Fibroblast of mammary gland (primary cell): ENCODE data around the gene SNTG2.

Experiments
- DNase-seq: peaks from one replicate; pipeline ENCODE4 v3.0.0-alpha.2; 2010; ENCODE audit warnings: low read depth
- H3K4me3 ChIP-seq: 2 replicates; pipeline ENCODE4 v1.5.1; 2011; ENCODE audit warnings: low read depth, mild to moderate bottlenecking, low read length, moderate library complexity; ENCODE audit not compliant: control insufficient read depth
- TF ChIP-seq, protein P1 (sequence below): conservative IDR thresholded peaks from 2 replicates; pipeline ENCODE4 v1.5.1; 2011; ENCODE audit warnings: low read depth, low read length, inconsistent platforms; ENCODE audit not compliant: control insufficient read depth, insufficient read depth

The SNTG2 gene

DNA sequence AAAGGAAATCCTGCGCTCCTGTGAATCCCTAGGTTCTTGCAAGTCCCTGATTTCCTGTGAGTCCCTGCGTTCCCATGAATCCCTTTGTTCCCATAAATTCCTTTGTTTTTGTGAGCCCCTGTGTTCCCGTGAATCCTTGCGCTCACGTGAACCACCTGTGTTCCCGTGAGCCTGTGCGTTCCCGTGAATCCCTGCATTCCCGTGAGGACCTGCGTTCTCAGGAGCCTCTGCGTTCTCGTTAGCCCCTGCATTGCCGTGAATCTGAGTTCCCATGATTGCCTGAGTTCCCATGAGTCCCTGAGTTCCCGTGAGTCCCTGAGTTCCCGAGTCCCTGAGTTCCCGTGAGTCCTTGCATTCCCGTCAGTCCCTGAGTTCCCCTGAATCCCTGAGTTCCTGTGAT is 71.5 kb downstream of the SNTG2 start:
- TF ChIP-seq, protein P1, sequence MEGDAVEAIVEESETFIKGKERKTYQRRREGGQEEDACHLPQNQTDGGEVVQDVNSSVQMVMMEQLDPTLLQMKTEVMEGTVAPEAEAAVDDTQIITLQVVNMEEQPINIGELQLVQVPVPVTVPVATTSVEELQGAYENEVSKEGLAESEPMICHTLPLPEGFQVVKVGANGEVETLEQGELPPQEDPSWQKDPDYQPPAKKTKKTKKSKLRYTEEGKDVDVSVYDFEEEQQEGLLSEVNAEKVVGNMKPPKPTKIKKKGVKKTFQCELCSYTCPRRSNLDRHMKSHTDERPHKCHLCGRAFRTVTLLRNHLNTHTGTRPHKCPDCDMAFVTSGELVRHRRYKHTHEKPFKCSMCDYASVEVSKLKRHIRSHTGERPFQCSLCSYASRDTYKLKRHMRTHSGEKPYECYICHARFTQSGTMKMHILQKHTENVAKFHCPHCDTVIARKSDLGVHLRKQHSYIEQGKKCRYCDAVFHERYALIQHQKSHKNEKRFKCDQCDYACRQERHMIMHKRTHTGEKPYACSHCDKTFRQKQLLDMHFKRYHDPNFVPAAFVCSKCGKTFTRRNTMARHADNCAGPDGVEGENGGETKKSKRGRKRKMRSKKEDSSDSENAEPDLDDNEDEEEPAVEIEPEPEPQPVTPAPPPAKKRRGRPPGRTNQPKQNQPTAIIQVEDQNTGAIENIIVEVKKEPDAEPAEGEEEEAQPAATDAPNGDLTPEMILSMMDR, result no peak
- H3K4me3 ChIP-seq, result no peak overlapping the region
- DNase-seq, result no peak

DNA sequence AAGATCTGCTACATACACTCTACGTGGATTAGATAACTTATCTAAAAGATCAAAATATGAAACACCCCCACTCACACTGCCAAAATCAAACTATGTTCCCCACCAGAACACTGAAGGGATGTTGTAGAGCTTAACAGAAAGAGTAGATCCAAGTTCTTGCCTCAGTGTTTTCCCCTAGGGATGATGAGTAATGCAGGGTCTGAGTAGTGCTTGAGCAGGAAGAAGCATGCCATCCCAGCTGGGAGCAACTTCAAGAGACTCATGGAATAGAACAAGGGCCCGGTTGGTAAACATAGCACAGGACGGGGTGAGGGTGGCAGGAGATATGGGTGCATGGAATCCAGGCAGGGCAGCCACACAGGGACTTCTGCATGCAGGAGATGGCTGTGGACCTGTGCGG is 74.3 kb downstream of the SNTG2 start:
- peak; percentile 80 for DNase-seq

DNA sequence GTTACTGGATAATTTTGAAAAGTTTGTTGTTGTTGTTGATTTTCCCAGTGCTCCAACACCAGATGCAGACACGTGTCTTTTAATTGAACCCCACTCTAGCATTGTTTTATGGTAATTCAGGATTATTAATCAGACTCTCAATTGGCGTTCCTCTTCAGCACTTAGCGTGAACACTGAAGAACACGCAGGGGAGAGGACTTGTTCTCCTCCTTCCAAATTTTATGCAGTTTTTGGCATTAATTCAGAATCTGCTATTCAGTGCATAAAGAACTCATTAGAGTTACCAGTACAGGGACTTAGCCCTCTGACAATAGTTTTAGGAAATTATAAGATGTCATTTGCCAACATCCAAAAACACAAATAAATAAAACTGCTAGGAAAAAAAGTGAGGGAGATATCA is 75.5 kb downstream of the SNTG2 start:
- H3K4me3 ChIP-seq, result no peak overlapping the region
- TF ChIP-seq, protein P1, result no peak
- DNase-seq, result no peak

More for the DNA sequence above, 74.3 kb downstream of the SNTG2 start:
- TF ChIP-seq, protein P1, result no peak
- no peak overlapping the region for H3K4me3 ChIP-seq

DNA sequence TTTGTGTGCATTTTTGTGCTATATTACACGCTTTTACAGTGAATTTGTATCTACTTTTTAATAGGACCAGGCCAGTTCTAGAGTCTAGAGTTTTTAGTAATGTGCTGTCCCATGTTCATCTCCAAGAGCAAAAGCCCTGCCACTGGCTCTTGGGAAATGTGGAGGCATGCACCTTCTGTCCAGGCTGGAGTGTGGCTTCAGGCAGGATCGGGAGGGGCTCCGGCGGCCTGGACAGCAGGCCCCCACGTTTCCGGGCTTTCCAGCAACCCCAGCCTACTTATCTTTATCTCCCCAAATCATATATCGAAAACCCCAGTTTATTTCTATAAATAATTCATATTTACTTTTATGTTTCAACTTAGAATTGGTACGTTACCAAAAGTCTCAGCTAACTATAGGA is 78.2 kb downstream of the SNTG2 start:
- TF ChIP-seq, protein P1, result no peak
- DNase-seq, result no peak
- H3K4me3 ChIP-seq, result no peak overlapping the region

DNA sequence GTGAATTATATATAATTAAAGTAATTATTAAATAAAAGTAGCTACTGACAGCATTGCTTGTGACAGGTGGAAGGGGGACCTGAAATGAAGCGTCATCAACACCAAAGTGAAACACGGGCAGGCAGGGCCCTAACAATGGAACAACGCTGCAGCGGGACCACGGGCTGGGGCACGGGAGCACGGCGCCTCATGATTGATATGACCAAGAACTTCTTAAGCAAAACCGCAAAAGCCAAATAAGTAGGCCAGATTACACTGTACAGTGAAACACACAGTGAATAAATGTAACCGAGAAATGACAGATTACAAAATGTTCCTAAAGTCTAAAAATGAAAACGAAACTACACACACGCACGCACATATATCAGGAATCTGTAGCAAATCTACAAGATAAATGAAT is 81.4 kb downstream of the SNTG2 start:
- no peak overlapping the region for H3K4me3 ChIP-seq
- no peak for DNase-seq
- TF ChIP-seq, protein P1, result no peak

DNA sequence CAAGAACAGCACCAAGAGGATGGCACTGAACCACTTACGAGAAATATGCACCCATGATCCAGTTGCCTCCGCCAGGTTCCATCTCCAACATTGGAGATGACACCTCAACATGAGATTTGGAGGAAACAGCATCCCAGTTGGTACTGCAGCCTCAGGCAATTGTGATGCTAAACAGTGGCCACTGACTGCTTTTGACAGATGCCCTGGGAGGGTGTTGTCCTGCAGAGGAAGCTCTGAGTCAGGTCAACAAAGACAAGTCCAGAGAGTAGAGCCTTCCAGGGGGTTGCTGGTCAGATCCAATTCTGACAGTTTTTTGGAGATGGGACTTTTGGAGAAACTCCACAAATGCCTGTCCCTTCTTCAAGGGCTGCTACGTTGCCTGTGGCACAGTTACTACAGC is 82.4 kb downstream of the SNTG2 start:
- DNase-seq, result no peak
- TF ChIP-seq, protein P1, result no peak

DNA sequence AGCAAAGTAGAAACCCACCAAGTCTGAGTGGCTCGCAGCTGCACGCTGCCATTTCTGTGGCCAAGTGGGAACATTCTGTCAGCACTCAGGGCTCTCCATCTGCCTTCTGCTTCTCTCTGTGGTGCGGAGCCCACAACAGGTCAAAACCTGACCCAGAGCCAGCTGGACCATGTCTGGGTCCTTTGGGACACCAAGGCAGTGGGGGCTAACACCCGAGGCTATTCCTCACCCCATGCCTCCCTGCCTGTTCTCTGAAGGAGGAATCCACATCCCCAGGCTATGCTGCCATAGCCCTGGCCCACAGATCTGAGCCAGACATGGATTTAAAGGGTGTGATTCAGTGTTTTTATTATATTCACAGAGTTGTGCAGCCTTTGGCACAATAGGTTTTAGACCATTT is 86.4 kb downstream of the SNTG2 start:
- TF ChIP-seq, protein P1, result no peak
- no peak overlapping the region for H3K4me3 ChIP-seq
- no peak for DNase-seq

More for the DNA sequence above, 82.4 kb downstream of the SNTG2 start:
- H3K4me3 ChIP-seq, result no peak overlapping the region
